GM06990 (cell line): ENCODE data around the gene NR3C2.

Experiments used
- DNase-seq: peaks from one replicate; pipeline ENCODE4 v3.0.0-alpha.2; 2011; ENCODE audit not compliant: insufficient read length; ENCODE audit errors: extremely low read depth
- H3K27me3 ChIP-seq: replicated peaks from 2 replicates; pipeline ENCODE4 v1.6.0; 2011; ENCODE audit warnings: low read length; ENCODE audit not compliant: control insufficient read depth, insufficient read depth
- H3K36me3 ChIP-seq: 2 replicates; pipeline ENCODE4 v1.5.1; 2011; ENCODE audit warnings: low read length; ENCODE audit not compliant: control insufficient read depth, insufficient read depth
- H3K4me3 ChIP-seq: replicated peaks from 2 replicates; pipeline ENCODE4 v1.5.1; 2011; ENCODE audit warnings: low read depth, mild to moderate bottlenecking, control low read depth, low read length
- CTCF ChIP-seq: IDR thresholded peaks from 2 replicates; pipeline ENCODE4 v1.5.1; 2011; ENCODE audit warnings: low read length, control low read depth, mild to moderate bottlenecking, inconsistent platforms; ENCODE audit not compliant: insufficient read depth, poor library complexity, severe bottlenecking

The NR3C2 gene

DNA sequence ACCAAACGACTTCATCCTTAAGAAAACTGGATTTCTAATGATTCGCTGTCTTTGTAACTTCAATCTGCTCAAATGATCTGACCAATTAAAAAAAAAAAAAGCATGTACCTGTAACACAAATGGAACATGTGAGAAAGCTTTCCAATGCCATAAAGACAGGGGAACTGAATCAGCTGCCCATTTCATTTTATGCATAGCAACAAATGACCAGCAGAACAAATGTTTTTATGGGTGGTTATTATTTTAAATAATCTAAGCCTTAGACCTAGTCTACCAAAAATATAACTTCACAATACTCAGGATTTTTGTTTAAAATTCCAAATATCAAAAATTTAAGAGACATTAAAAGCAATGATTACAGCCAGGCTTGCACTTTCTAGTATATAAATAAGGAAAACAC lies 145.7 kb downstream of the NR3C2 start:
- Histone ChIP-seq H3K36me3 (no peaks in the 10 kb centered on the region), H3K27me3 (no peaks in the 10 kb centered on the region), H3K4me3 (no peak overlapping the region)
- TF ChIP-seq CTCF, result no peak
- DNase-seq, result no peak

GRCh38 chr4:148295642-148296041 lies 146.6 kb downstream of the NR3C2 start:
- no peak for TF ChIP-seq CTCF
- Histone ChIP-seq H3K27me3 (no peaks in the 10 kb centered on the region), H3K4me3 (no peak overlapping the region), H3K36me3 (no peaks in the 10 kb centered on the region)
- no peak for DNase-seq

DNA sequence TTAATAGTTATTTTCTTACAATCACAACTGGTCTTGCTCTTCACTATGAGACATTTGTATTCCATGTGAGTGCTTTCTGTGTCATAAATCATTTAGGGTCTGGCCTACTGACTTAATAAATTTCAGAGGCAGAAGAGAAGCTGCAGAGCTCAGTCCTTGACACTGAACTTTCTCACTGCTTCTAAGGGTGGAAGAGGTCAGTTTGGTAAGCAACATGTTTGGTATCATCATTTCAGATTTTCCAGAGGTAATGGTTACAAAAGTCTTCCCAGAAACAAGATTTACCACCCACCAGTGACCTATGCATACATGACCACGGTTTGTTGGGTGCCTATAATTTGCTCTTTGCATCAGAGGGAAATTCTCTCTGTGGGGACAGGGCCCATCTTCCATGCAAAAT lies 148.6 kb downstream of the NR3C2 start:
- Histone ChIP-seq H3K27me3 (no peaks in the 10 kb centered on the region), H3K4me3 (no peak overlapping the region), H3K36me3 (no peaks in the 10 kb centered on the region)
- TF ChIP-seq CTCF, result no peak
- no peak for DNase-seq

GRCh38 chr4:148292686-148293085 lies 149.5 kb downstream of the NR3C2 start:
- H3K36me3 ChIP-seq, result no peaks in the 10 kb centered on the region
- TF ChIP-seq CTCF, result no peak

GRCh38 chr4:148289740-148290139 lies 152.5 kb downstream of the NR3C2 start:
- no peak for DNase-seq
- Histone ChIP-seq H3K36me3 (no peaks in the 10 kb centered on the region), H3K4me3 (no peak overlapping the region), H3K27me3 (no peaks in the 10 kb centered on the region)
- TF ChIP-seq CTCF, result no peak

More at GRCh38 chr4:148292686-148293085, 149.5 kb downstream of the NR3C2 start:
- Histone ChIP-seq H3K27me3 (no peaks in the 10 kb centered on the region), H3K4me3 (no peak overlapping the region)
- no peak for DNase-seq

DNA sequence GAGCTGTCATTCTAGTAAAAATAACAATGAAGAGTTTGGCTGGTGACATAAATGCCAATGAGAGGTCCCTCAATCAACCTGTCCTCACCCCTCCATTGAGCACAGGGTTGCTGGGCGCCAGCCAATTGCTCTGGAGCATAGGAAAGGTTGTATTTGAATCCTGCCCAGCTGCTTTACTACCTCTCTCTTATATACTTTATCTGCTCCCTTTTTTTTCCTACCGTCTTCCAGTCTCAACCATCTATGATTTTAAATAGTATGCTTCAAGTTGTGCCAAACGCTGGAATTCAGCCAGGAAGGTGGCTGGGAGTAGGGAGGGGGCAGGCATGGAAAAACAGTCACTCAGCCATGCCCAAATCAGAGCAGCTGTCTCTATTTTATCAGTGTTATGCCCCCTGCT lies 153.8 kb downstream of the NR3C2 start:
- Histone ChIP-seq H3K4me3 (no peak overlapping the region), H3K36me3 (no peaks in the 10 kb centered on the region), H3K27me3 (no peaks in the 10 kb centered on the region)
- no peak for DNase-seq
- TF ChIP-seq CTCF, result no peak
